CD4-positive, alpha-beta T cell (primary cell): ENCODE measurements around the gene PREP. TPM values are rescaled to one million over a fixed set of nuclear protein-coding genes. Genes with fewer than 3 reads are reported as not detected.

Experiments used
- ATAC-seq: fragments of 200-7000 bp; cut with Tn5 transposase; one replicate; pipeline ENCODE4 v1.10.0; 2022; ENCODE audit warnings: mild to moderate bottlenecking; ENCODE audit not compliant: poor library complexity
- CTCF ChIA-PET: fragments of 350-600 bp; sonication (Branson Sonifier 250); formaldehyde crosslinking; loops from one replicate; lab custom pipeline; 2021; ENCODE audit warnings: antibody characterized with exemption, inconsistent platforms; lab: Charles Lee
- POLR2A ChIA-PET: fragments of 350-600 bp; sonication (Branson Sonifier 250); formaldehyde crosslinking; loops from one replicate; lab custom pipeline; 2021; ENCODE audit warnings: antibody characterized with exemption, inconsistent platforms; lab: Charles Lee
- DNase-seq, 14 experiments: peaks; one replicate each; pipeline ENCODE4 v3.0.0-alpha.2; 2013 to 2020; ENCODE audit warnings: mixed read lengths in 2 of 14
- H3K27ac ChIP-seq, 2 donors: one replicate each; pipeline versions ENCODE4 v1.5.1 to v1.7.0; 2013; ENCODE audit warnings: low read length in 2 of 2, low read depth in 1 of 2, mild to moderate bottlenecking in 1 of 2
- H3K27me3 ChIP-seq, 2 experiments: 1 replicate in 1 of 2; 2 replicates in 1 of 2; pipeline versions ENCODE4 v1.6.1 to v1.7.0; 2013; ENCODE audit warnings: low read length in 2 of 2, control low read depth in 1 of 2, mild to moderate bottlenecking in 1 of 2, moderate library complexity in 1 of 2; ENCODE audit not compliant: insufficient read depth in 2 of 2, control insufficient read depth in 1 of 2
- H3K36me3 ChIP-seq: one replicate; pipeline ENCODE4 v1.6.1; 2013; ENCODE audit warnings: low read length, control low read depth; ENCODE audit not compliant: insufficient read depth
- H3K4me1 ChIP-seq: one replicate; pipeline ENCODE4 v1.6.1; 2013; ENCODE audit warnings: low read length, control low read depth; ENCODE audit not compliant: insufficient read depth
- H3K4me3 ChIP-seq: one replicate; pipeline ENCODE4 v1.5.1; 2013; ENCODE audit warnings: mild to moderate bottlenecking, low read length, moderate library complexity
- H3K9me3 ChIP-seq, 2 experiments: 1 replicate in 1 of 2; 2 replicates in 1 of 2; pipeline versions ENCODE4 v1.6.1 to v1.7.0; 2013; ENCODE audit warnings: low read length in 2 of 2, mild to moderate bottlenecking in 2 of 2, control low read depth in 1 of 2, moderate library complexity in 1 of 2; ENCODE audit not compliant: control insufficient read depth in 1 of 2, insufficient read depth in 1 of 2
- H3K27ac Mint-ChIP-seq: one replicate; pipeline ENCODE4 v1.8.0; 2020; ENCODE audit warnings: mixed read lengths
- H3K27me3 Mint-ChIP-seq: one replicate; pipeline ENCODE4 v1.8.0; 2021; ENCODE audit warnings: mixed read lengths
- H3K36me3 Mint-ChIP-seq: one replicate; pipeline ENCODE4 v1.8.0; 2021; ENCODE audit warnings: low read depth, mixed read lengths
- H3K4me1 Mint-ChIP-seq: one replicate; pipeline ENCODE4 v1.8.0; 2021; ENCODE audit warnings: low read depth, mixed read lengths
- H3K4me3 Mint-ChIP-seq: one replicate; pipeline ENCODE4 v1.8.0; 2020; ENCODE audit warnings: mild to moderate bottlenecking, mixed read lengths
- H3K9me3 Mint-ChIP-seq: one replicate; pipeline ENCODE4 v1.8.0; 2020; ENCODE audit warnings: mixed read lengths
- CTCF ChIP-seq: fragments of 200-600 bp; IDR thresholded peaks from one replicate; pipeline ENCODE4 v1.8.0; 2022; ENCODE audit warnings: antibody characterized with exemption, mild to moderate bottlenecking
- intact Hi-C, 2 experiments: fragments of 100-400 bp; cut with DNase I in 1 of 2; cut with micrococcal nuclease in 1 of 2; formaldehyde crosslinking; loops; one replicate each; pipeline versions ENCODE4 v1.15.1 to v1.9.0; 2023 to 2025; cut with DNase I, micrococcal nuclease
- total RNA-seq, 174 experiments: library from RNA in 2 of 174; stranded (reverse) in 2 of 174; gene quantifications; one replicate each; pipeline ENCODE4 v1.2.3 and lab custom pipeline; 2021 to 2026

PREP gene
- total RNA-seq, 2 experiments from 2014 or later = 14.9 to 15.6 TPM

DNA sequence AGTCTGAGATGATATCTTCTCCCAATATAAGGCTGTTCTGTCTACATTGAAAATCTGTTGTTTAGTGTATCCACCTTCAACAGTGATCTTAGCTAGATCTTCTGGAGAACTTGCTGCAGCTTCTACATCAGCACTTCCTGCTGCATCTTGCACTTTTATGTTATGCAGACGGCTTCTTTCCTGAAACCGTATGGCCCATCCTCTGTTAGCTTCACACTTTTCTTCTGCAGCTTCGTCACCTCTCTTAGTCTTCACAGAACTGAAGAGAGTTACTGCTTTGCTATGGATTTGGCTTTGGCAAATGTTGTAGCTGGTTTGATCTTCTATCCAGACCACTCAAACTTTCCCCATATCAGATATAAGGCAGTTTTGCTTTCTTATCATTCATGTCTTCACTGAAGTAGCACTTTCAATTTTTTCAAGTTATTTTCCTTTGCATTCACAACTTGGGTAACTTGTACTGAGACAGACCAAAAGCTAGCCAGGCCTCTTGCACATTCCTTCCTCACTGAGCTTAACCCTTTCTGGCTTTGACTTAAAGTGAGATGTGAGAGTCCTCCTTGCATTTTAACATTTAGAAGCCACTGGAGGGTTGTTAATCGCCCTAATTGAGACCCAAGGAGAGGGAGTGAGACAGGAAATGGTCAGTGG is 110.1 kb downstream of the PREP start:
- peaks cover 8% of the 10 kb centered on the region for H3K4me1 Mint-ChIP-seq
- H3K27ac Mint-ChIP-seq = peak overlapping the region; percentile 23
- Histone ChIP-seq H3K36me3 (peaks cover 4% of the 10 kb centered on the region), H3K4me1 (no peaks in the 10 kb centered on the region), H3K4me3 (no peak overlapping the region), H3K9me3 (no peaks in the 10 kb centered on the region), H3K27me3 (no peaks in the 10 kb centered on the region), H3K27ac (no peak overlapping the region)
- H3K4me3 Mint-ChIP-seq = no peak overlapping the region
- CTCF ChIA-PET = no interaction called here
- peak in 1 of 14 experiments; percentile 7 for DNase-seq
- POLR2A ChIA-PET = interaction anchor here (0.6 kb wide), 1 partner anchor 1319 kb away, joined by 3 read pairs; no protein-coding TSS in a partner anchor
- H3K27me3 Mint-ChIP-seq = no peaks in the 10 kb centered on the region
- no peaks in the 10 kb centered on the region for H3K9me3 Mint-ChIP-seq
- H3K36me3 Mint-ChIP-seq = peaks cover 50% of the 10 kb centered on the region
- no peak for ATAC-seq
- TF ChIP-seq CTCF = no peak
- intact Hi-C loops = no loop called here

DNA sequence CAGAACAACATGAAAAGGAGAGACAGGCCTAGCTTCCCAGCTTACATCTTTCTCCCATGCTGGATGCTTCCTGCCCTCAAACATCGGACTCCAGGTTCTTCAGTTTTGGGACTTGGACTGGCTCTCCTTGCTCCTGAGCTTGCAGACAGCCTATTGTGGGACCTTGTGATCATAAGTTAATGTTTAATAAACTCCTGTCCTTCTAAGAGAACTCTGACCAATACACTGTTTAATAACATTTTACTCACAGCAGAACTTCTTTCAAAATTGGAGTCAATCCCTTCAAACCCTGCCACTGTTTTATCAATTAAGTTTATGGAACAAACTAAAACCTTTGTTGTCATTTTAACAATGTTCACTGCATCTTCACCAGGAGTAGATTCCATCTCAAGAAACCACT is 111.4 kb downstream of the PREP start:
- Mint-ChIP-seq H3K27ac (no peak overlapping the region), H3K4me1 (peaks cover 8% of the 10 kb centered on the region), H3K36me3 (peaks cover 51% of the 10 kb centered on the region), H3K27me3 (no peaks in the 10 kb centered on the region), H3K4me3 (no peak overlapping the region), H3K9me3 (no peaks in the 10 kb centered on the region)
- TF ChIP-seq CTCF = no peak
- Histone ChIP-seq H3K9me3 (no peaks in the 10 kb centered on the region), H3K4me1 (no peaks in the 10 kb centered on the region), H3K4me3 (no peak overlapping the region), H3K36me3 (peaks cover 11% of the 10 kb centered on the region), H3K27me3 (no peaks in the 10 kb centered on the region), H3K27ac (no peak overlapping the region)
- intact Hi-C loops = no loop called here
- DNase-seq = no peak
- ATAC-seq = no peak
- POLR2A ChIA-PET = no interaction called here
- CTCF ChIA-PET = no interaction called here

DNA sequence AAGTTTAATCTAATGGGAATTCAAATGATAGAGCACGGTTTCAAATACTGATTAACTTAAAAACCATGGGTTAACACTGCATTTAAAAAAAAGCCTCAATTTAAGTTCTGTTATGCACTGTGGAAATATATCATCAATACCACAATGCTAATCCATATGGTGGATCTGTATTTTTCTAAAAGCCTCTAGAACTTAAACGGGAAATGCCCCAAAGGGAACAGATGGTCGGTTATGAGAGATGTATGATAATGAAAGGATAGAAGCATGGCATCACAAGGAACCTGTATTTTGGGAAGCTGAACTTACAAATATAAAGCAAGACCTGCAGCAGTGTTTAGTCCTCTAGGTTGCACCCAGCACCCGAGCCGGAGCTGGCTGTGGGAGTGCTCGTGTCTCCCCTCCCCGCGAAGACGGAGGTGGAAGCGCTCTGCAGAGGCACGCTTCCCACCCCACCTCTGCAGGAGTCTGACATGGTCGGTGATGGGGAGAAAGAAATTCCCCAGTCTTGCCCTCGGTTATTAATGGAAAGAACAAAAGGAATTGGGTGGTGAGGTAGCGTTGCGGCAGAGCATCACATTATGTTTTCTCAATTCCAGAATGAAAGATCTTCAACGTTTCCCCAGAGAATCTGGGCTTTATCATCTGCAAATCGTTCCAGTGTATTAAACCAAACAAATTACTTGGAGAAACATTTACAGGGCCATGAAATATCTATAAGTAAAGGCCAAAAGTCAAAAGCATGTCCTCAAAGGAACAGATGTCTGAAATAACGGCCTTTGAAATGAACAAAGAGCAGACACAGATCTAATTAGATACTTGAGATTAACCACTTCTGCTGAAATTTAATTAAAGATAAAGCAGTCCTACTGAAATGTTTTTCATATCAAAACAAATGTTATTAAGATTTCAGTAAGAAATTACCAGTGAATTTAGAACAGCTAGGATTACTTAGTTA is 120.0 kb downstream of the PREP start:
- H3K27me3 Mint-ChIP-seq = no peaks in the 10 kb centered on the region
- CTCF ChIA-PET = no interaction called here

More for the DNA sequence above, 120.0 kb downstream of the PREP start:
- no peak overlapping the region for H3K4me3 Mint-ChIP-seq
- Histone ChIP-seq H3K4me1 (no peaks in the 10 kb centered on the region), H3K9me3 (no peaks in the 10 kb centered on the region), H3K36me3 (peaks cover 77% of the 10 kb centered on the region), H3K27me3 (no peaks in the 10 kb centered on the region), H3K27ac (no peak overlapping the region), H3K4me3 (no peak overlapping the region)
- no peaks in the 10 kb centered on the region for H3K9me3 Mint-ChIP-seq
- H3K27ac Mint-ChIP-seq = no peak overlapping the region
- no peaks in the 10 kb centered on the region for H3K4me1 Mint-ChIP-seq
- no peak for ATAC-seq
- peaks cover 99% of the 10 kb centered on the region for H3K36me3 Mint-ChIP-seq
- no peak for DNase-seq
- intact Hi-C loops = no loop called here
- POLR2A ChIA-PET = no interaction called here
- no peak for TF ChIP-seq CTCF
